Frontal cortex (tissue), 4 donors: Measurements from ENCODE around the gene ASIP. TPM values are rescaled to one million over a fixed set of nuclear protein-coding genes. Genes with fewer than 3 reads are reported as not detected.

Experiments
- DNase-seq, 2 donors: peaks; one replicate each; pipeline ENCODE4 v3.0.0; 2012; ENCODE audit warnings: low spot score in 2 of 2
- FAIRE-seq: peaks from 2 replicates; lab custom pipeline; 2012; peaks lifted over from hg19 to GRCh38; lab: Jason Lieb, UNC
- total RNA-seq: library from RNA; depleted of rRNA; stranded (reverse); fragments of >200 nt; gene quantifications from one replicate; pipeline ENCODE4 v1.2.3, GENCODE V29; 2014
- donor health status: control.
- donor health status: control.
- donor health status: control.

ASIP gene
- total RNA-seq, 1 donor from 2014 or later: not detected

DNA sequence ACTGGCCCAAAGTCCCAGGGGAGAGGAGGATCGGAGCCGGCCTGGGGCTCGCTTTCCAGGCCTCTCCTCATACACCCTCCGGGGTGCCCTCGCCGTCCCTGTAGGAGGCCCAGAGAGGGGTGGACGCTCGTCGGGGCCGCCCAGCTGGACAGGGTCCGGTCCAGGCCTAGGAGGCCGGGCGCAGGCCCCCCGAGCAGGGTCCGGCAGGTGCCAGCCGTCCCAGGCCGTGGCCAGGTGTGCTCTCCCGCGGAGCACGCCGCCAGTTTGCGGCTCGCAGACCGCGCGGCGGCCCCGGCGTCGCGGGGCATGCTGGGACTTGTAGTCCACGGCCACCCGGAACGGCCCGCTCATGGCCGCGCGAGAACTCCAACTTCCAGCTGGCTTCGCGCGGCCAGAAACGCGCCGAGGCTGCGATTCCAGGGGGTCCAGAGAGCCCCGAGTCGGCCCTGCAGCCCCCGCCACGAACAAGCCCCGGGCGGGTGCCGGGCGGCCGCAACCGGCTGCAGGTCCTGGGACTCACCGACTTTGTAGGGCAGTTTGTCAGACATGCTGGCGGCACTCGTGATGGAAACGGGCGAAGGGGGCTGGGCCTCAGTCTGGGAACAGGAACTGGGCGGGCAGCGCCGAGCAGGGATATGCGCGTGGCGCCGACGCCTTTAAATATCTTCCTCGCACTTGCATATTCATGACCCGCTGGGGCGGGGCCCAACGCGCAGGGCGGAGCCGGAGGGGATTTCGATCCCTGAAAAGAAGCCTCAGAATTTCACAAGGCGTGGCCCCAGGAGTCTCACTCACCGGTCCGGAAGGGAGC is 61.7 kb downstream of the ASIP start, which contains the start of gene AHCY:
Gene AHCY, minus strand, starts transcription at position 633 of the 811 bp plus-strand sequence. Its CDS starts 85 bp downstream, at position 548.
- DNase-seq (peak; percentile 95 to 96), FAIRE-seq (no peak)

DNA sequence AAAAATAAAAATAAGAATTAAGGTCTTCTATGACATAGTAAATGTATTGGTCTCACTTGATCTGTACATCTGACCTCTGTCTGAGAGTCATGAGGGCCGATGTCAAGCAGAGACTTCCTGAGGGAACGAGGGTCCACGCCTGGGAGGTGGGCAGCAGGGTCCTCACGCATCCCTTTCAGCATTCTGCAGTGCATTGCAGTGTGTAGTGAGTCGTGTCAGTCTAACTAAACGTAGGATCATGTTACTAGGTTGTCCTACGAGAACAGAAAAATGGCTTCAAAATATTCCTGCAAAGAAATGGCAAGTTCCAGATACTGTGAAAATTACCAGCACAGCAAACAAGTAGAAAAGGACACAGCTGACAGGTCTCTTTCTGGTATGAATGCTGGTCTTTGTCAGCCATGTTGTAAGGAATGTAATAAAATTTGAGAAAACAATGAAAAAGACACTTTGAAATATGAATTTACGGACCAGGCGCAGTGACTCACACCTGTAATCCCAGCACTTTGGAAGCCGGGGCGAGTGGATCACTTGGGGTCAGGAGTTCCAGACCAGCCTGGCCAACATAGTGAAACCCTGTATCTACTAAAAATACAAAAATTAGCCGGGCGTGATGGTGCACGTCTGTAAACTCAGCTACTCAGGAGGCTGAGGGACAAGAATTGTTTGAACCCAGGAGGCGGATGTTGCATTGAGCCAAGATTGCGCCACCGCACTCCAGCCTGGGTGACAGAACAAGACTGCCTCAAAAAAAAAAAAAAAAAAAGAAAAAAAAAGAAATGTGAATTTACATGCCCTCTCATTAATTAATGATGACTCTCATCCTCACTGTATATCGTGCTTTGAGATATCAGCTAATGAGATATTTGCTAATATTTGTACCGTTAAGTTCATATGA is 64.4 kb downstream of the ASIP start:
- FAIRE-seq (no peak), DNase-seq (no peak)

DNA sequence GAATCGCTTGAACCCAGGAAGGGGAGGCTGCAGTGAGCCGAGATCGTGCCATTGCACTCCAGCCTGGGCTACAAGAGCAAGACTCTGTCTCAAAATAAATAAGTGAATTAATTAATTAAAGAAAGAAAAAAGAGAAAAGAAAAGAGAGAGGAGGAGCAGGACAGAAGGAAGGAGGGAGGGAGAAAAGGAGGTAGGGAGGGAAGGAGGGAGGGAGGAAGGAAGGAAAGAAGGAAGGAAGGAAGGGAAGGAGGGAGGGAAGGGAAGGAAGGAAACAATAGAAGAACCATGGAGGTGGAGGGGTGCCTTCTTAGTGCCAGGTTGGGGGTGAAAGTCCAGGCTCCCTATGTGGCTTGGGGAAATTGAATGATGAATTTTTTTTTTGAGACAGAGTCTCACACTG is 68.5 kb downstream of the ASIP start:
- no peak for FAIRE-seq

DNA sequence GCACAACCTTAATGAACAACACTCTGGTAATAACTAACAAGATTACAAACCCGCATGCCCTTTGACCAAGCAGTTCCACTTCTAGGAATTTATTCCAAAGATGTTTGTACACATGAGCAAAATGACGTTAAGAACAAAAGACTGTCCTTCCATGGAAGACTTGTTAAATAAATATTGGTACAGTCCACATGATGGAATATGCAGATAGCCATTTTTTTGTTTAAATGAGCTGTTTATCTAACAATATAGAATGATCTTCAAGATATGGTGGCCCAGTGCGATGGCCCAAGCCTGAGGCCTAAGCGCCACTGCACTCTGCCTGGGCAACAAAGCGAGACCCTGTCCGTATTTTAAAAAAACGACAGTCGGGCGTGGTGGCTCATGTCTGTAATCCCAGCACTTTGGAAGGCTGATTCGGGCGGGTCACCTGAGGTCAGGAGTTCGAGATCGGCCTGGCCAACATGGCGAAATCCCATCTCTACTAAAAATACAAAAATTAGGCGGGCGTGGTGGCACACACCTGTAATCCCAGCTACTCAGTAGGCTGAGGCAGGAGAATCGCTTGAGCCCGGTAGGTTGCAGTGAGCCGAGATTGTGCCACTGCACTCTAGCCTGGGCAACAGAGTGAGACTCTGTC is 69.4 kb downstream of the ASIP start:
- DNase-seq (no peak), FAIRE-seq (no peak)

More for the DNA sequence above, 68.5 kb downstream of the ASIP start:
- no peak for DNase-seq

DNA sequence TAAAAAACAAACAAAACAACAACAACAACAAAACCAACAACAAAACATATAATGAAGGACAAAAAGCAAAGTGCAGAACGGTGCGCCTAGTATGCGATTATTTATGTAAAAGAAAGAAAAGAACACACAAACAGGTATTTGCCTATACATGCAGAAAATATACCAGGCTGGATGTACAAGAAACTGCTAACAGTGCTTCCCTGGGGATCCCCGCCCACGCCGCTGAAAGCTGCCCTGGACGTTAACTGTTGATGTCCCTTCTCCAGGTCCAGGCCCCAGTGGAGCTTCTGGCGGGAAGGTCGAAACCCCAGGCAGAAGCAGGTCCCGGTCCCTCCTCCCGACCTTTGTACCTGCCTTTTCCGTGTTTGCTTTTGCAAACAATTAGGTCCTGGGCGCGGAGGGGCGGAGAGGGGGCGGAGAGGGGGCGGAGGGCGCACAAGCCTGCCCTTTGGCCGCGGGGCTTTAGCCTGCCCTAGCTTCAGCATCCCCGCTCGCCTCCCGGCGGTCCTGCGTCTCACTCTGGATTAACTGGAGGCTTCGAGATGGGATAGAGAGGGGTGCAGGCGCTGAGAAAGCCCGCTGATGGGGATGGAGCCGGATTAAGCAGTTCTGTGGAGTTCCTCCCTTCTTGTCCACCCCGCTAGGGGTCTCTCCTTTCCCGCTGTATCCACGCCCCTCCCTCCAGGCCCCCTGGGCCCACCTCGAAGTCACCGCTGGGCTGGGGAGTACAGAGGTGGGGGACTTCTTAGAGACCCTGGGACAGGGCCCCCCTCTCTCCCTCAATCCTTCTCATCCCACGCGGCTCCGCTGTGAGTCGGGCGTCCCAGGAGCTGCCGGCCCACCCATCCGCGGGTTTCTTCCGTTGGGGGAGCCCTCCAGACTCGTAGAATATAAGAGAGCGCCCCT is 70.1 kb downstream of the ASIP start:
- no peak for FAIRE-seq
- no peak for DNase-seq

DNA sequence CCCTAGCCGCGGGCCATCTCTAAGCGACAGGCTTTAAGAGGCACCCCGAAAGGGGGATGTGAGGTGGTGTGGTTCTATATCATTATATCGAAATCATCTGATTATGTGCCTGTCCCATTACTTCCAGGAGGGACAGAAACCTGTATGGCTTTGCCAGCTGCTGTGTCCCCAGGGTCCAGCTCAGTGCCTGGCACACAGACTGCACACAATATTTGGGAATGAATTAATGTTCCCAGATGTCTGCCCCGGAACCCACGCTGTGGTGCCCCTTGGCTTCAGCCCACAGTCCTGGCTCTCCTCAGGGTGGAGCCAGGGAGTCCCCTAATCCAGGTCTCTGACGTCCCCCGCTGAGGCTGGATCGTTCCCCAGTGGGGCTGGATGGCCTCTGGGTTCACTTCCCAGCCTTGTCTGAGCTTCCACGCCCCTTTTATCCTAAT is 70.8 kb downstream of the ASIP start:
- no peak for FAIRE-seq
- no peak for DNase-seq

DNA sequence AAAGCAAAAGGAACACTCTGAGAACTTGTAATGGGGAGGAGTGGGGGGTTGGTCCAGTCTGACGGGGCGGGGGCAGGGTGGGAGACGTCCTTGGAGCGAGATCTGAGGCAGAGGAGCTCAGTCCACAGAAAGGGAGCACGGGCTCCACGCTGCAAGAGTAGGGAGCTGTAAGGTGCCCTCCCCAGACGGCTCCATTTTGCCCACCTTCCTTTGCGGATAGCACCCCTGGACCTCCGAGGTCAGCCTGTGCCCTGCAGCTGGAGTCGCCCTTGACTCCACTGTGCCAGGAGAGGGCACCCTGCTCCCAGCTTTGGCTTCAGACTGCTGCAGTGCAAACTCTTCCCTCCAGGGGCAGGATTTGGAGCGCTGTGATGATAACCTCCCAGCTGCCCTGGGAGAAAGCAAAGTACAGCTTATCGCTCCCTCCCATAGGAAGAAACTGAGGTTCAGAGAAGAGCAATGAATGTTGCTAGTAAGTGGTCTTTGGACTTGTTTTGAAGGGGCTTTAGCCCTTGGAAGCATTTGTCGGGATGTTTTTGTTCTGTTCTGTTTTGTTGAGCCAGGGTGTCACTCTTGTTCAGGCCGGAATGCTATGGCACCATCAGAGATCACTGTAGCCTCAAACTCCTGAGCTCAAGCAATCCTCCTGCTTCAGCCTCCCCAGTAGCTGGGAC is 71.5 kb downstream of the ASIP start:
- peak; percentile 69 to 81 for DNase-seq
- FAIRE-seq: no peak

DNA sequence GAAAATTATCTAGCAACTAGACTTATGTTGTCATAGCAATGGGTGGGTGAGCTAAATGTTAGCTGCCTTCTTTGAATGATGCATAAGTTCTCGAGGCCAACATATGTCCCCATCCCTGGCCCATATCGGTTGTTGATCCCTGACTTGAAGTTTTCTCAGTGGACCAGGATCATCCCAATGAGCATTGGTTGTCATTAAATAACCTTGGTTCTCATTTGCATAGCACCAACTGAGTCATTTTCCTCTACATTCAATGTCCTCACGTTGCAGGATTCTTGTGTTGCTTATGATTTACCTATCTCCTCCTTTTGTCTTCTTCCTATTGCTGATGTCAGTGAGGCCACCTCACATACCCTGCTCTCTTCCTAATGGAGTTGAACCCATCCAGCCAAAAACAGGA is 74.0 kb downstream of the ASIP start:
- no peak for FAIRE-seq
- DNase-seq: no peak

DNA sequence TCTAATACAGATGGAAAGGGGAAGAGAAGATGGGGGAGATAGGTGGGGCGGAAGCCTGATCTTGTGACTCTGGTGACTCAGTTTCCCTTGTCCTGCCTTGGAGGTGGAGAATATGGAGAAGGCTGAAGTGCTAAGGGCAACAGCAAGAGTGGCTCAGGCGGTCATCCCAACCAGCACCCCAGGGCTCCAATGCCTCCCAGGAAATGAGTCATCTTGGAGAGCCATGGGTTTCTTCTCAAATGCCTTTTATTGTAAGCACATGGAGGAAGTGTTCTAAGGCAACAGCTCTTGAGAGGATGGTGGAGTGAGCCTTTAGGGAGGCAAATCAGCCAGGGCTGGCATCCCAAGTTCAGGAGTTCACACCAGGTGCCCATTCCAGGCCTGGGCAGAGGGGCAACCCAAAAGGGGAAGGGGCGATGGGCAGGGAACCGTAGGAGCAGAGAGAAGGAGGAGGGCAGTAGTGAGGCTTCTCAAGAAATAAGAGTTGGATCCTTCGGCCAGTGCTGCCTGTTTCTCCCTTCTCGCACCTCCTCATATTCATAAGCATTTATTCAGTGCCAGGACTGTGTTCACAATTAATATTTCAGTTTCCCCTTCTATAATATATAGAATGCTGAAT is 75.1 kb downstream of the ASIP start:
- FAIRE-seq (no peak), DNase-seq (no peak)

Other genes with a start within 250 kb of the ASIP start
- 48.5 TPM for gene RALY, start 247.5 kb upstream of the ASIP start, total RNA-seq
- gene EIF2S2, start 129.2 kb upstream of the ASIP start, total RNA-seq: 48.9 TPM
- gene AHCY, start 61.9 kb downstream of the ASIP start, total RNA-seq: 50.5 TPM
- gene ITCH, start 121.8 kb downstream of the ASIP start, total RNA-seq: 102 TPM